Measurements from ENCODE around the gene CPTP.
"Not testable (repeated sequence)": the region's sequence is repeated elsewhere in the genome, so short reads cannot be mapped to it uniquely, and the experiment has no call there.

Gene CPTP

DNA sequence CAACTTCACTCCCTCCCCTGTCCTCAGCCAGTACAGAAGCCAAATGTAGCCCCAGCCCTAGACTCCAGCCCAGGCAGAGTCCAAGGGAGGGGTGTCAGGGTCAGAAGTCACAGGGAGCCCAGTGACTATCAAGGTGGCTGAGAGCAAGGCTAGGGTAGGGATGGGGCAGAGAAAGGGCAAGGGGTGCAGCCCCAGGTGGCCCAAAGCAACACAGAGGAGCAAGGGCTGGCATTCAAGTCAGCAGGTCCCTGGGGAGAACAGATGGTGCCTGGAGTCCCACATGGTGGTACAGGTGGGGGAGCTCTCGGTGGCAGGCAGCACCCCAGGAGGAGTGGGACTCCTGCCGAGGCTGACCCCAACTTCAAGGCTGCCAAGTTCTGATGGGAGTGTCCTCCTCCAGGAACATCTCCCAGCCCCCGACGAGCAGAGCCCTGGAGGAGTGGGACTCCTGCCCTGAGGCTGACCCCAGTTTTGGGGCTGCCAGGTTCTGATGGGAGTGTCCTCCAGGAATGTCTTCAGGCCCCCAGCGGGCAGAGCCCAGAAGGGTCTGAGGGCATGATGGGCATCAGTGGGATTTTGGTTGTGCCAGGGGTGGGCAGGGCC lies 28.3 kb downstream of the CPTP start:
- no peak for DNase-seq

- DNase-seq: no peak
These were observed 29.0 kb downstream of the CPTP start for GRCh38 chr1:1353389-1354151.

GRCh38 chr1:1354271-1355247 lies 30.0 kb downstream of the CPTP start:
- DNase-seq: peak in 1 of 2 donors; percentile 35

- peak in 1 of 2 donors; percentile 40 for DNase-seq
These were observed 30.8 kb downstream of the CPTP start for GRCh38 chr1:1355416-1355815.

DNA sequence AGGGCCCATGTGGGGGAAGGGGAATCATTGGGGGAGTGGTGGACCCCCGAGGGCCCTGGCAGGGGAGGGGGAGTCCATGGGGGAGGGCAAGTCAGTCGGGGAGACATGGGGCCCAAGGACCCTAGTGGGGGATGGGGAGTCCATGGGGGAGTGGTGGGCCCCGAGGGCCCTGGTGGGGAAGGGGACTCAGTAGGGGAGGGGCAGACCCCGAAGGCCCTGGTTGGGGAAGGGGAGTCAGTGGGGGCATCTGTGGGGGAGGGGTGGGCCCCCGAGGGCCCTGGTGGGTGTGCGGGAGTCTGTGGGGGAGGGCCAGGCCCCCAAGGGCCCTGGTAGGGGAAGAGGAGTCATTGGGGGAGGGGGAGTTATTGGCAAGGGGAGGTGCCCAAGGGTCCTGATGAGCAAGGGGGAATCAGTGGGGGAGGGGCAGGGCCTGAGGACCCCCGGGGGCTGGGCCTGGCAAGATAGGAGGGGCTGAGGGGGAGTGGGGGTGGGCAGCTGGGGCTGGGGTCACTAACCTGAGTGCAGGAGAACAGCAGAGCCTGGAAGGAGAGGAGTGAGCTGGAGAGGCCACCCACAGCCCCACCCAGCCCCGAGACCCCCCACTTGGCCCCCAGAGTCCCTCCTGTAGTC lies 31.7 kb downstream of the CPTP start:
- no peak for DNase-seq

DNA sequence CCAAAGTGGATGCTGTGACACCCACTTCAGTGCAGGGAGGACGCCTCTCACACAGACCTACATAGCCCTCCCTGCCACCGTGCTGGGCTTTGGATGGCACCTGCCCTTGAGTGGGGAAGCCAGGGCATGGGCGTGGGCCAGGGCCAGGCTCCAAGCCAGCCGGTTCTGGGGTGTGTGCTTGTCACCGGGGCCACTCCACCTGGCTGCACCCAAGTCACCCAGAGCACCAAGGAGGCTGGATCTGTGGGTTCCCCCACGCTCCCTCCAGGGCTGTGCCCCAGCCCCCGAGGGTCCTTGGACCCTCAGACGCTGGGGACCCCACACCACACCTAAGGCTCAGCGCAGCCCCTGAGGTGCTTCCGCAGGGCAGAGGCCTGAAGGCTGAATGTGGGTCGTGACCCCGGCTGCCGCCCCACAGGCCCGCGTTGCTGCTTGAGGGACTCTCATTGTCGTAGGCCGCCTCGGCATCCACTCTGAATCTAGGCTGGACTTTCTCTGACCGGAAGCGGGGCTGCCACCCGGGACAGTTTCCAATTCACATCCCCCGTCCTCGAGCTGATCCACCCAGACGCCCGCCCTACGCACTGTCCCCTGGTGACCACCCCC lies 32.3 kb downstream of the CPTP start:
- DNase-seq: no peak

- no peak for DNase-seq
These were observed 33.4 kb downstream of the CPTP start for GRCh38 chr1:1357871-1358432.

GRCh38 chr1:1358433-1359271 lies 34.0 kb downstream of the CPTP start, which contains the start of gene MXRA8:
Gene MXRA8 (minus strand): TSS chr1:1358555. CDS start chr1:1358504, 51 bp downstream.
- DNase-seq: no peak

DNA sequence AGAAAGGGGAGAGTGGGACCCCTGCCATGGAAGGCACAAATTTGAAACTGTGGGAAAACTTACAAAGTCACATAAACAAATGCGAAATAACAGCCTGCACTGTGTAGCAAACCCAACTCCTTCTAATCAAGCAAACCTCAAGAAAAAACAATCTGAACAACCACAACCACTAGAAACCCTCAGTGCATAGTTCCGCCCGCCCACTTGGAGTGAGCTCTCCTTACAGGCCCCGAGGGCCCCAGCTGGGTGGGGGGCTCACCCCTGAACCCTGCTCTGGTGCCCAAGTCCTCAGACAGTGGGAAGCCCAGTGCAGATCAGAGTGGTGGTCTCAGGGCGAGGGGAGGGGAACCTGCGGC lies 34.7 kb downstream of the CPTP start:
- no peak for DNase-seq

- no peak for DNase-seq
These were observed 35.3 kb downstream of the CPTP start for GRCh38 chr1:1359664-1360468.

GRCh38 chr1:1360506-1361169 lies 36.0 kb downstream of the CPTP start:
- DNase-seq: no peak

- DNase-seq: no peak
These were observed 36.8 kb downstream of the CPTP start for GRCh38 chr1:1361233-1361981.

- no peak for DNase-seq
These were observed 37.4 kb downstream of the CPTP start for GRCh38 chr1:1361982-1362423.

DNA sequence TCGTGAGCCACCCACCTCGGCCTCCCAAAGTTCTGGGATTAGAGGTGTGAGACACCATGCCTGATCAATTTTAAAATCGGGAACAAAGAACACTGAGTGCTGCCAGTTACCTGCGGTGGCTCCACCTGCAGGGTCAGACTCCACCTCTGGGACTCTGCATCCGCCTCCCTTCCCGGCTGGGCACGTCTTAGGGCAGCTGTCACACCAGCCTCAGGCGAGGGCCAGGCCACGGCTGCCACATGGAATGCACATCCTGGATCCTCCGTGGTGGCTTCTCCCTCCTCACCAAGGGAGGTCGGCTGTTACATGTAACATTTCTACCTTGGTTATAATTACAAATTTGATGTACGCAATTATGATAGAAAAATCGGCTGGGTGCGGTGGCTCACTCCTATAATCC lies 39.7 kb downstream of the CPTP start:
- DNase-seq: no peak

GRCh38 chr1:1365875-1366698 lies 41.5 kb downstream of the CPTP start:
- DNase-seq: no peak

DNA sequence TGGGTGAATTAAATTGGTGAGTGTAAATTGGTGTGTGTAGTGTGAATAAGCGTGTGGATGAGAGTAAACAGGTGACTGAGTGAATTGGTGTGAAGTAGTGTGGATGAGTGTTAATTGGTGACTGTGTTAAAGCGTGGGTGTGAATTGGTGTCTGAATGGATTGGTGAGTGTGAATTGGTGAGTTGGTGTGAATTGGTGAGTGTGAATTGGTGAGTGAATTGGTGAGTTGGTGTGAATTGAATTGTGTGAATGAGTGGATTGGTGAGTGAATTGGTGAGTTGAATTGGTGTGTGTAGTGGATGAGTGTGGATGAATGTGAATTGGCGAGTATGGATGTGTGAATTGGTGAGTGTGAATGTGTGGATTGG lies 42.1 kb downstream of the CPTP start:
- DNase-seq: no peak

DNA sequence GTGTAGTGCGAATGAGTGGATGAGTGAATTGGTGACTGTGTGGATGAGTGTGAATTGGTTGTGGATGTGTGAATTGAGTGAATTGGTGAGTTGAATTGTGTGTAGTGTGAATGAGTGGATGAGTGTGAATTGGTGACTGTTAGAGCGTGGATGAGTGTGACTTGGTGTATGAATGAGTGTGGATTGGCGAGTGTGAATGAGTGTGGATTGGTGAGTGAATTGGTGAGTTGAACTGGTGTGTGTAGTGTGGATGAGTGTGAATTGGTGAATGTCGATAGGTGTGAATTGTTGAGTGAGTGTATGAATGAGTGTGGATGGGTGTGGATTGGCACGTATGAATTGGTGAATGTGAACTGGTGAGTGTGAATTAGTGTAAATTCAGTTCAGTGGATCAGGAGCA lies 42.7 kb downstream of the CPTP start:
- no peak for DNase-seq

GRCh38 chr1:1370094-1370493 lies 45.5 kb downstream of the CPTP start:
- DNase-seq: not testable (repeated sequence)

All from stimulated activated CD4-positive, alpha-beta T cell treated with anti-CD3 and anti-CD28 coated beads, Interleukin-2, amount 100 ng/mL, for 24 hours (primary cell).